ENCODE results near the gene GADD45B.

Gene GADD45B

GRCh38 chr19:2475702-2476450 is at the start of gene GADD45B:
TSS of gene GADD45B (plus strand) at chr19:2476127. CDS start at chr19:2476359, 232 bp downstream.
- peak; percentile 98 to 99 for DNase-seq

DNA sequence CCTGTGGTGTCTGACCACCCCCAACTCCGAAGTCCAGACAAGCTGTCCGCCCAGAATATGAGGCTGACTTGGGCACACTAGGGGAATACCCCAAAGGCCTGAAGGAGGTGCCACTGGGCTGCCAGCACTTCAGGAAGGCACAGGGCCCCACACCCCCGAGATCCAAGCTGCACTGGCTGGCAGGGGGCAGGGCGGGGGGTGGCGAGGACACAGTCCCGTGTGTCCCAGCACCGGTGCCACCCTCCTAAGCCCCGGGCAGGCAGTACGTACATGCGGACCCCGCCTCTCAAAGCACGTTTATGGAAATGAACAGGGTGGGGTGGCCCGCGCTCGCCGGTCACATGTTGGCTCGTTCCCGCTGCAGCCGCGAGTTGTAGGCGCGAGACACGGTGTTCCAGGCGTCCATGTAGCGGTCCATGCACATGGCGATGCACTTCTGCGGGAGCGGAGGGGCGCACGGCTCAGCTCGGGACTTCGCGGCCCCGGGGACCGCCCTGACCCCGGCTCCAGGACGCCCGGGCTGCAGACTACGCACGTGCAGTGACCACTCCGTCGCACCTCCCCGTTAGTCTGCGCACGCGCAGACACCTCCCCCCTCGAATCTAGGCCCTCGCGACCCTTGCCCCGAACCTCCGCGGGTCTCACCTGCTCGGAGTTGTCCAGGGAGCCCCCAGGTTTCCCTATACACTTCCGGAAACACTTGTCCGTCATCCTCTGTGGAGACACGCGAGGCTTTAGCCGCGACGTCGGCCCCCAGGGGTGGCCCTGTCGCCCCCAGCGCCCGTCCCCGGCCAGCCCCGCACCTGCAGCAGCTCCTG is 49.1 kb upstream of the GADD45B start:
- DNase-seq = peak; percentile 43 to 48

- peak; percentile 94 to 98 for DNase-seq
Measured at GRCh38 chr19:2427429-2428320, 48.3 kb upstream of the GADD45B start, which contains the start of gene TIMM13. TSS of gene TIMM13 (minus strand) at chr19:2427586. CDS start at chr19:2427533, 53 bp downstream.

DNA sequence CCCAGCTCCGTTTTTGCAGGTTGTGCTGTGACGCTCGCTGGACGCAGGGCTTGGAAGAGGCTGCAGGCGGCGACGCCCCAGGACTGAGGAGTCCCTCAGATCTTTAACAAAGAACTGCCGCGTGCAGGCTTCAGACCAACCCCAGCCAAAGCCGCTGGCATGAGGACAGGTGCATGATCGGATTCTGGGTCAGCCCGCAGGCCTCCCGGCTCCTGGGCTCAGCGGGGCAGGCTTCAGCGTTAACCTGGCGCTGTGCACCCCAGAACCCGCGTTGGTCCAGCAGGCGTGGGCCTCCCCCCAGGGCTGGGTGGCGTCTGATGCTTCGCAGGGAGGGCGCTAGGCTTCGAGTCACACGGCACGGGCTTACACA is 47.6 kb upstream of the GADD45B start:
- no peak for DNase-seq

DNA sequence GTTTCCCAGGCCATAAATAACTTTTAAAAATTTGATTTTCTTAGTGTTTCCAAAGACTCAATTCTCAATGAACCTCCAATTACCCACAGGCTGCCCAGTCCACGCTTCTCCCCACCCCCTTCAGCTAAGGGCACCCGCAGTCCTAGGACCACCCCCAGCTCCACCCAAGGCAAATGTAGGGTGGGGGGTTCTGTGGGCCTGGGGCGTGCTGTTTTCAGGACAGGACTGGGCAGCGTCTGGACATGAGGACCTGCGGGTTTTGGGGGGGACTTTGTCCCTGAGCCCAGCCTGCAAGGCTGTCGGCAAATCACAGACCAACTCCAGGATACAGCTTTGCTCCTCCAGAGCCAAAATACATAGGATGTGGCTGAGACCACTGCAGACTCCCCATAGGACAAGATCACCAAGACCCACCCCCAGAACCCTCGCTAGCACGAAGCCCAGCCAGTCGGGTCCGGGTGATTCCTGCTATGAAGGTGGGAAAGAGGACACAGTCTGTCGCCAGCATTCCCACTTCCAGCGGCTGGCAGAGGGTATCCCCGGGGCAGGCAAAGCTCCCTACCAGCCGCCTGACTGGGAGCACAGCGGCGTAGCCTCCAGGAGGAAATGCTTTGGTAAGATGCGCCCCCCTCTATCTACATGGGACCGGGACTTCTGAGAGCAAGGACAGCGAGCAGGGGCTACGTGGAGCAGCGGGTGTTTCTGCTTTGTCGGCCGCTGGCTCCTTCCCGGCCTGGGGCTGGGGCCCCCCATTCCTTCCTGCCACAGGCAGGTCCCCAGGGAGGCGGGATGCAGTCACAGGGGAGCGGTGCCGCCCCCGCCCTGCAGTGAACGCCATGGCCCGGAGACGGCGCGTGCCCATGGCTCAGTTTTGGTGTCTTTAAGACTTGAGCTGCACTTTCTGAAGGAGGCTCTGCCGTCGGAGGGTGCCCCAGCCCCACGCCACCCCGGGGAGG is 46.9 kb upstream of the GADD45B start:
- DNase-seq = no peak

- DNase-seq = no peak
Measured at GRCh38 chr19:2429917-2430535, 45.9 kb upstream of the GADD45B start.

- DNase-seq = no peak
Measured at GRCh38 chr19:2431318-2432055, 44.4 kb upstream of the GADD45B start.

DNA sequence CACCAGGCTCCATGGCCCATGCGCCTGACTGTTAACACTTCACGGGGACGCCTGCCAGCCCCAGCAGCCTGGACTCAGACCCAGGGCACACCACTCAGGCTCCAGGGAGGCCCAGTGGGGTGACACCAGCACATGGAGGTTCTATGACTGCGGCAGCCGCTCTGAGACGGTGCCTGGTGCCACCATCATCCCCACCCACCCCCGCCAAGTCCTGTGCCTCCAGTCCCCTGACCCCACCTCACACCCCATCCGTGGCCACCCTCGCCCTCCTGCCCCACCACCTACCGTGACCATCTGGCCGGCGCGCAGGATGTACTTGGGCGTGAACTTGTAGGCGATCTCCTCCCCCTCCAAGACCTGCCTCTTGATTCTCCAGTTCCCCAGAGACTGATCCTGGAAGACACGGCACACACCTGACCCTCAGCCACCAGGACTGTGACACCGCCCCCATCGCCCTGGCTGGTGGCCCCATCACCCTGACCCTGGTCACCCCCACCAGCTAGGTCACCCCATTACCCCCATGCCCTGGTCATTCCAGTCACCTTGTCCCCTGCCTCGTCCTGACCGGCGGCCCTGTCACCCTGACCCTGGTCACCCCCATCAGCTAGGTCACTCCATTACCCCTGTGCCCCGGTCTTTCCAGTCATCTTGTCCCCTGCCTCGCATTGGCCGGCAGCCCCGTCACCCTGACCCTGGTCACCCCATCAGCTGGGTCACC is 43.6 kb upstream of the GADD45B start:
- no peak for DNase-seq

GRCh38 chr19:2433854-2434253 is 42.1 kb upstream of the GADD45B start:
- DNase-seq = no peak

DNA sequence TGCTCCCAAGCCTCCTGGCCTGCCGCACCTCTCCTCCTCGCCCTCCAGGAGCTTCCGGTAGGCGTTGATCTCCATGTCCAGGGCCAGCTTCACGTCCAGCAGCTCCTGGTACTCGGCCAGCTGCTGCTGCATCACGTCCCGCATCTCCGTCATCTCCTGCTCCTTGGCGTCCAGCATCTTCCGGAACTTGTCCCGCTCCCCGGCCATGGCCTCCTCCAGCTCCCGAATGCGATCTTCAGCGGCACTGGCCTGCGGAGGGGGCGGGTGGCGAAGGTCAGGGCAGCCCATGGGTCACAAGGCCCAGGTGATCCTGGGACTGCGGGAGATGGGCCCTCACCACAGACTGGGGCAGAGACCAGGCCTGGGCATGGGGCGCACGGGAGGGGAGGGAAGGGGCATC is 41.7 kb upstream of the GADD45B start:
- no peak for DNase-seq

DNA sequence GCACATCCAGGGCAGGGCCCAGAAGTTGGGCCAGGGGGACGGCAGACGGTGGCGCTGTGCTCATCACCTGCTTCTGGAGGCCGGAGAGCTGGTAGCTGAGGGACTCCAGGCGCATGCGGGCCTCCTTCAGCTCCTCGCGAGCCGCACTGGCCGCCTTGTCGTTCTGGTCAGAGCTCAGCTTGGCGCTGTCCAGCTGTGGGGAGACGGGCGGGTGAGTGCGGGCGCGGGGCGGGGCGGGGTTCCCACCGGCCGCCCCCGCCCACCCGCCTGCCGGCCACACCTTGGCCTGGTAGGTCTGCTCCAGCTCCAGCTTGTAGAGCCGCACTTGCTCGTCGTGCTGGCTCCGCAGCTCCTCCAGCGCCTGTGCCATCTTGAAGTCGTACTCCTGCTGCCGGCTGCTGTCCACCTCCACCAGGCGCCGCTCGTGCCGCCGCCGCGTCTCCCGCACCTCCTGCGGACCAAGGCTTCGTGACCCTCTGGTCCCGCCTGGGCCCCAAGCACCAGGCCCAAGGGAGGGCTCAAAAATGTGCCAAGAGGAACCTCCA is 41.1 kb upstream of the GADD45B start:
- no peak for DNase-seq

DNA sequence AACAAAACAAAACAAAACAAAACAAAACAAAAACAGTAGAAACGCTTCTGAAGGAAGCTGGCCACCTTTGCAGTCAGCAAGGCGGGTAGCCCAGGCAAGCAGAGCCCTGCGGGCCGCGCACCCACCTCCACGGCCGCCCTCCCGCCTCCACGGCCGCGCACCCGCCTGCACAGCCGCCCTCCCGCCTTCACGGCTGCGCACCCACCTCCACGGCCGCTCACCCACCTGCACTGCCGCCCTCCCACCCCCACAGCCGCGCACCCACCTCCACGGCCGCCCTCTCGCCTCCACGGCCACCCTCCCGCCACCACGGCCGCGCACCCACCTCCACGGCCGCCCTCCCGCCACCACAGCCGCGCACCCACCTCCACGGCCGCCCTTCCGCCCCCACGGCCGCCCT is 39.5 kb upstream of the GADD45B start:
- DNase-seq = no peak

DNA sequence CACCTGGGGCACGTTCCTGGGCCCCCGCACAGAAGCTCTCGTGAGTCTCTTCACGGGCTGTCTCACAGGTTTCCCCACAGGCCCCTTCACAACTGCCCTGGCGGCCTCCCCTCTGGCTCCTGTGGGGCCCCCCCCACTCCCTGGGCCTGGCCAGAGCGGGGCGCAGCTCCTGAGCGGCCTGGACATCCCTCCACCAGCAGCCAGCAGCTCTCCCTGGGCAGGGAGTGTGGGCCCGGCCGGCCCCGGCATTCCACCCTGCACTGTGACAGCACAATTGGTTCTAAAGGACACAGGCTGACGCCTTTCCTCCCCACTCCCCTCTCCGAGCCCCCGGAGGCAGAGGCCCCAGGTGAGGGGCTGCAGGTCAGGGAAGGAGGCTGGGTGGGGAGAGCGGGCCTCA is 39.0 kb upstream of the GADD45B start:
- no peak for DNase-seq

- no peak for DNase-seq
Measured at GRCh38 chr19:2438178-2438577, 37.7 kb upstream of the GADD45B start.

DNA sequence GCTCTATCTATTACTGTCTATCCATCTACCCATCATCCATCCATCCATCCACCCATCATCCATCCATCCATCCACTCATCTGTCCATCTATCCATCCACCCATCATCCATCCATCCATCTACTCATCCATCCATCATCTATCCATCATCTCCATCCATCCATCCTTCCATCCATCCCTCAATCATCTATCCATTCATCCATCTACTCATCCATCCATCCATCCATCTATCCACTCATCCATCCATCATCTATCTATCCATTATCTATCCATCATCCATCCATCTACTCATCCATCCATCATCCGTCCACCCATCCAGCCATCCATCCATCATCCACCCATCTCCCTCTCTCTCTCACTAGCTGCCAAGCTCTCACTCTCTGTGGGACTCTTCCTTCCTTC is 35.4 kb upstream of the GADD45B start:
- DNase-seq = no peak

DNA sequence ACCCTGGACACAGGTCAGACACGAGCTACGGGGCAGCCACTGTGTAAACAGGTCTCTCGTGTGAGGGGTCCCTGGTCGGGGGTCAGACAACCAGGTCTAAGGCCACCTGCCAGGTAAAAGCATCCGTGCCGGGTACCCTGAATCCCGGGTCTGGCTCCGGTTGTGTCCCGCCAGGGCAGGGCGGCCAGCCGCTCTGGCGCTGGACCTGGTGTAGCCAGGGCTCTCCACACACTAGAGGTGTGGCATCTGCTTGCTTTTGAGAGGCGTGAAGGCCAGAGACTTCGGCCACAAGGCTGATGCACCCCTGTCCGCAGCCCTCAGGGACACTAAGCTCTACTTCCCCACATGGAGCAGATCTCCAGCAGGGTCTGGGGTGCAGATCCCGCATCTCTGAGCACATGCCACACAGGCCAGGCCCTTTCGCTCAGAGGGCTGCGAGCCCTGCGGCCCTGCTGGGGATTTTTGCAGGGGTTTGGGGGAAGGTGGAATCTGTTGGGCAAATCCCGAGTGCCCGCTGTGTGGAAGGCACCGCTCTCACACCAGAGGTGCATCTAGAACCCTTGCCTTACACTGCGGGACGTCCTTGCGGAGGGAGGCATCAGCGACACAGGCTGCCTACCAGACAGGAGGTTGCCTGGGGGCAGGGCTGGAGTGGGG is 34.7 kb upstream of the GADD45B start:
- DNase-seq = no peak

DNA sequence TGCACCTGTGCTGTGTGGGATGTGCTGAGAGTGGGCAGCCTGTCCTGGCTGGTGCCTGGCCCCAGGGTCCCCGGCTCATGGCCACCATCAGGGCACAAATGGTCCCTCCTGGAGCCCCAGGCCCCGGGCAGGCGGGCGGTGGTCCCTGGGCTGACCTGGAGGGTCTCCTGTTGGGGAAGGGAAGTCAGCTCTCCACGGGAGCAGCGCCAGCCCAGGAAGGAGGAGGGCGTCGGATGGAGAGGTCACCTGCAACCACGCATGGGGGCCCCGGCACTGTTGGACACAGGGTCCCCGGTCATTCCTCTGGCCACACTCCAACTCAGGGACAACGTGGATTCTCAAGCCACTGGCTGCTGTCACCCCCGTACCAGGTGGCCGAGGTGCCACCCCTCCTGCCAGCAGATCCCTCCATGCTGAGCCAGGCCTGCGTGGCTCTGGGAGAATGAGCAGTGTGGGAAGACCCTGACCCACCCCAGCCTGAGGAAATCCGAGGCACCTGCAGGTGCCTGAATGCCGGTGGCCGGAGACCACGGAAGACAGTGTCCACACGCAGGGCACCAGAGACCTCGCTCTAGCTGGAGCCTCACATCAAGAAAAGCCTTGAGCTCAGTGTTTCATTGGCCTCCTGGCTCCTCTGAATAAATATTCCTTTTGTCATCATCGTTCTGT is 32.7 kb upstream of the GADD45B start:
- DNase-seq = no peak

- no peak for DNase-seq
Measured at GRCh38 chr19:2443785-2444182, 32.1 kb upstream of the GADD45B start.

Data from activated CD4-positive, alpha-beta T cell treated with anti-CD3 and anti-CD28 coated beads for 4 hours (primary cell).